ENCODE measurements around the gene AK2. TPM values are rescaled to one million over a fixed set of nuclear protein-coding genes. Genes with fewer than 3 reads are reported as not detected.
A peak's percentile ranks its signal among the peaks of the same experiment; 100 is the strongest.

The AK2 gene
- total RNA-seq, 1 donor from 2014 or later: 126 TPM

GRCh38 chr1:32972814-32973428, 63.8 kb downstream of the AK2 start:
- H3K4me1 Mint-ChIP-seq (ENCODE audit: low read depth, unreplicated experiment): peaks cover 13% of the 10 kb centered on the region
- Histone ChIP-seq H4K20me1 (ENCODE audit: insufficient read depth, low read length) (no peaks in the 10 kb centered on the region), H2AFZ (ENCODE audit: low read depth, low read length) (peak overlapping the region; percentile 93), H3K79me2 (ENCODE audit: insufficient read depth, low read length) (no peaks in the 10 kb centered on the region), H3K36me3 (ENCODE audit: insufficient read depth, low read length) (no peaks in the 10 kb centered on the region), H3K4me2 (ENCODE audit: low read length) (peak overlapping the region; percentile 99), H3K27ac (ENCODE audit: low read depth, low read length) (no peak overlapping the region), H3K27me3 (ENCODE audit: insufficient read depth, low read length) (peaks cover 9% of the 10 kb centered on the region), H3K9ac (ENCODE audit: low read length) (peak overlapping the region; percentile 69), H3K4me3 (ENCODE audit: insufficient read depth, low read depth, low read length) (peak overlapping the region; percentile 50), H3K4me1 (ENCODE audit: insufficient read depth, low read length) (peaks cover 14% of the 10 kb centered on the region), H3K9me3 (ENCODE audit: insufficient read depth, low read depth, low read length) (no peaks in the 10 kb centered on the region)
- peaks cover 8% of the 10 kb centered on the region for H3K36me3 Mint-ChIP-seq (ENCODE audit: low read depth, unreplicated experiment)
- H3K27ac Mint-ChIP-seq (ENCODE audit: unreplicated experiment): no peak overlapping the region
- no peak for FAIRE-seq
- H3K4me3 Mint-ChIP-seq (ENCODE audit: unreplicated experiment): peak overlapping the region; percentile 84
- H3K9me3 Mint-ChIP-seq (ENCODE audit: unreplicated experiment): peaks cover 8% of the 10 kb centered on the region
- DNase-seq (ENCODE audit: low read depth): peak; percentile 52
- TF ChIP-seq CTCF (IDR thresholded peaks at IDR 0.05; ENCODE audit: insufficient read depth, low read depth, low read length) (no peak), EZH2 (IDR thresholded peaks at IDR 0.05; ENCODE audit: insufficient read depth, low read length) (peak; percentile 26)
- H3K27me3 Mint-ChIP-seq (ENCODE audit: low read depth, unreplicated experiment): peaks cover 27% of the 10 kb centered on the region

- H3K27me3 Mint-ChIP-seq (ENCODE audit: low read depth, unreplicated experiment): peaks cover 31% of the 10 kb centered on the region
- H3K4me1 Mint-ChIP-seq (ENCODE audit: low read depth, unreplicated experiment): peaks cover 8% of the 10 kb centered on the region
- no peak for FAIRE-seq
Observed at GRCh38 chr1:32971576-32971975, 65.1 kb downstream of the AK2 start.

More at GRCh38 chr1:32971576-32971975, 65.1 kb downstream of the AK2 start:
- DNase-seq (ENCODE audit: low read depth): no peak
- Histone ChIP-seq H3K27ac (ENCODE audit: low read depth, low read length) (no peak overlapping the region), H3K9ac (ENCODE audit: low read length) (no peak overlapping the region), H3K27me3 (ENCODE audit: insufficient read depth, low read length) (peaks cover 9% of the 10 kb centered on the region), H3K36me3 (ENCODE audit: insufficient read depth, low read length) (no peaks in the 10 kb centered on the region), H3K79me2 (ENCODE audit: insufficient read depth, low read length) (no peaks in the 10 kb centered on the region), H3K4me2 (ENCODE audit: low read length) (no peak overlapping the region), H3K9me3 (ENCODE audit: insufficient read depth, low read depth, low read length) (no peaks in the 10 kb centered on the region), H3K4me1 (ENCODE audit: insufficient read depth, low read length) (peaks cover 17% of the 10 kb centered on the region), H3K4me3 (ENCODE audit: insufficient read depth, low read depth, low read length) (no peak overlapping the region), H4K20me1 (ENCODE audit: insufficient read depth, low read length) (no peaks in the 10 kb centered on the region), H2AFZ (ENCODE audit: low read depth, low read length) (no peak overlapping the region)
- H3K36me3 Mint-ChIP-seq (ENCODE audit: low read depth, unreplicated experiment): peaks cover 5% of the 10 kb centered on the region
- TF ChIP-seq EZH2 (IDR thresholded peaks at IDR 0.05; ENCODE audit: insufficient read depth, low read length) (no peak), CTCF (IDR thresholded peaks at IDR 0.05; ENCODE audit: insufficient read depth, low read depth, low read length) (no peak)
- peaks cover 8% of the 10 kb centered on the region for H3K9me3 Mint-ChIP-seq (ENCODE audit: unreplicated experiment)
- H3K27ac Mint-ChIP-seq (ENCODE audit: unreplicated experiment): no peak overlapping the region
- no peak overlapping the region for H3K4me3 Mint-ChIP-seq (ENCODE audit: unreplicated experiment)

All from astrocyte (in vitro differentiated cells and primary cell).